ENCODE measurements around the gene TRAM2. TPM values are rescaled to one million over a fixed set of nuclear protein-coding genes. Genes with fewer than 3 reads are reported as not detected.

The TRAM2 gene
- total RNA-seq (2022; extraction: Qiagen RNA extraction) = 29.5 to 48.0 TPM (median 38.8 TPM) in 5 replicates

GRCh38 chr6:52577022-52577777 lies at the start of gene TRAM2:
TRAM2 (minus strand) TSS chr6:52577060; CDS start chr6:52576915, 145 bp downstream.

Other genes with a start within 250 kb of the TRAM2 start
- 0.95 to 1.3 TPM (median 1.3 TPM) in 5 replicates for gene PAQR8, start 214.9 kb downstream of the TRAM2 start, total RNA-seq (2022; extraction: Qiagen RNA extraction)
- gene EFHC1, start 156.7 kb downstream of the TRAM2 start, total RNA-seq (2022; extraction: Qiagen RNA extraction) = 10.3 to 12.7 TPM (median 11.3 TPM) in 5 replicates
- gene TMEM14A, start 94.1 kb upstream of the TRAM2 start, total RNA-seq (2022; extraction: Qiagen RNA extraction) = 34.3 to 44.9 TPM (median 37.1 TPM) in 5 replicates
- 0.10 TPM in 1 of 5 replicates, not detected in the others for gene GSTA2, start 186.4 kb upstream of the TRAM2 start, total RNA-seq (2022; extraction: Qiagen RNA extraction)
- gene GSTA1, start 226.8 kb upstream of the TRAM2 start, total RNA-seq (2022; extraction: Qiagen RNA extraction) = not detected in 5 replicates

All from A549 treated with Hydrocortisone at 1 μM for 4 hours (cell line).